IMR-90 (cell line): Measurements from ENCODE around the gene ASTN2.

Experiments used
- BHLHE40 ChIP-seq: fragments of 150-350 bp; IDR thresholded peaks from 2 replicates; pipeline ENCODE4 v1.6.1; 2016; ENCODE audit warnings: mild to moderate bottlenecking, low read depth, low read length
- CEBPB ChIP-seq: IDR thresholded peaks from 2 replicates; pipeline ENCODE4 v1.6.1; 2012; ENCODE audit warnings: low read depth, low read length, improper control_type of control experiment
- CHD1 ChIP-seq: IDR thresholded peaks from 2 replicates; pipeline ENCODE4 v1.6.1; 2012; ENCODE audit warnings: low read depth, low read length, improper control_type of control experiment
- CTCF ChIP-seq: conservative IDR thresholded peaks from 2 replicates; pipeline ENCODE4 v1.5.1; 2012; ENCODE audit warnings: mild to moderate bottlenecking, low read depth, low read length, improper control_type of control experiment
- ELK1 ChIP-seq: fragments of 150-350 bp; IDR thresholded peaks from 2 replicates; pipeline ENCODE4 v1.6.1; 2016; ENCODE audit warnings: low read depth, mild to moderate bottlenecking, low read length, moderate library complexity, borderline replicate concordance
- FOS ChIP-seq: fragments of 150-350 bp; IDR thresholded peaks from 2 replicates; pipeline ENCODE4 v1.6.1; 2016; ENCODE audit warnings: low read depth, low read length
- MAFK ChIP-seq: IDR thresholded peaks from 2 replicates; pipeline ENCODE4 v1.6.1; 2012; ENCODE audit warnings: low read depth, low read length, improper control_type of control experiment
- MXI1 ChIP-seq: IDR thresholded peaks from 2 replicates; pipeline ENCODE4 v1.6.1; 2012; ENCODE audit warnings: low read depth, mild to moderate bottlenecking, low read length, moderate library complexity, borderline replicate concordance
- NFE2L2 ChIP-seq: fragments of 150-350 bp; IDR thresholded peaks from 2 replicates; pipeline ENCODE4 v1.6.1; 2016; ENCODE audit warnings: low read depth, mild to moderate bottlenecking, low read length
- POLR2A ChIP-seq: IDR thresholded peaks from 2 replicates; pipeline ENCODE4 v1.6.1; 2012; ENCODE audit warnings: mild to moderate bottlenecking, low read depth, low read length
- RAD21 ChIP-seq: IDR thresholded peaks from 2 replicates; pipeline ENCODE4 v1.6.1; 2012; ENCODE audit warnings: low read length, improper control_type of control experiment
- RFX5 ChIP-seq: IDR thresholded peaks from 2 replicates; pipeline ENCODE4 v1.8.0; 2012; ENCODE audit warnings: low read depth, mild to moderate bottlenecking, low read length, moderate library complexity
- SMC3 ChIP-seq: fragments of 150-350 bp; IDR thresholded peaks from 2 replicates; pipeline ENCODE4 v1.6.1; 2016; ENCODE audit warnings: low read depth, mild to moderate bottlenecking, antibody characterized with exemption, low read length, moderate library complexity
- USF2 ChIP-seq: fragments of 150-350 bp; IDR thresholded peaks from 2 replicates; pipeline ENCODE4 v1.6.1; 2017; ENCODE audit warnings: mild to moderate bottlenecking, antibody characterized with exemption, low read length, low read depth

- TF ChIP-seq CTCF, result no peak
- TF ChIP-seq BHLHE40, result no peak
- TF ChIP-seq POLR2A, result no peak
- TF ChIP-seq FOS, result no peak
- TF ChIP-seq SMC3, result no peak
- TF ChIP-seq MAFK, result no peak
- TF ChIP-seq RAD21, result no peak
- TF ChIP-seq MXI1, result no peak
- no peak for TF ChIP-seq RFX5
- no peak for TF ChIP-seq CHD1
- no peak for TF ChIP-seq ELK1
- no peak for TF ChIP-seq USF2
- TF ChIP-seq CEBPB, result no peak
- TF ChIP-seq NFE2L2, result no peak
Measured at GRCh38 chr9:117104716-117105495, 310.0 kb downstream of the ASTN2 start.
